HG03066 (cell line): Measurements from ENCODE around the gene PEX19.

Experiments used
- ATAC-seq: cut with Tn5 transposase; IDR thresholded peaks from one replicate; pipeline ENCODE4 v1.9.1; 2021; ENCODE audit warnings: low read depth; ENCODE audit not compliant: unreplicated experiment

Gene PEX19

GRCh38 chr1:160243767-160244166 is 41.2 kb downstream of the PEX19 start:
- ATAC-seq, result no peak

- no peak for ATAC-seq
These were observed 45.2 kb downstream of the PEX19 start for GRCh38 chr1:160239582-160240299.

GRCh38 chr1:160238408-160238807 is 46.5 kb downstream of the PEX19 start:
- no peak for ATAC-seq

- no peak for ATAC-seq
These were observed 47.4 kb downstream of the PEX19 start for GRCh38 chr1:160237558-160237957.

- ATAC-seq, result no peak
These were observed 48.1 kb downstream of the PEX19 start for GRCh38 chr1:160236806-160237205.

- ATAC-seq, result no peak
These were observed 52.0 kb downstream of the PEX19 start for GRCh38 chr1:160232911-160233310.

- ATAC-seq, result no peak
These were observed 56.5 kb downstream of the PEX19 start for GRCh38 chr1:160228431-160228830.

GRCh38 chr1:160227561-160227960 is 57.4 kb downstream of the PEX19 start:
- ATAC-seq, result no peak

- ATAC-seq, result no peak
These were observed 57.9 kb downstream of the PEX19 start for GRCh38 chr1:160227034-160227433.
